Measurements from ENCODE around the gene DLG2.
"Not testable (repeated sequence)": the region's sequence is repeated elsewhere in the genome, so short reads cannot be mapped to it uniquely, and the experiment has no call there.

Gene DLG2

GRCh38 chr11:85627332-85627997 is at the start of gene DLG2:
Gene DLG2, minus strand, starts transcription at chr11:85627344.
- DNase-seq = peak; percentile 50

- no peak for DNase-seq
These were observed 46.2 kb upstream of the DLG2 start for GRCh38 chr11:85673393-85673792.

- DNase-seq = no peak
These were observed 45.2 kb upstream of the DLG2 start for GRCh38 chr11:85672105-85672902.

- DNase-seq = not testable (repeated sequence)
These were observed 44.0 kb upstream of the DLG2 start for GRCh38 chr11:85670949-85671663.

GRCh38 chr11:85668157-85668556 is 41.0 kb upstream of the DLG2 start:
- DNase-seq = no peak

GRCh38 chr11:85666687-85667086 is 39.5 kb upstream of the DLG2 start:
- DNase-seq = no peak

GRCh38 chr11:85665733-85666132 is 38.6 kb upstream of the DLG2 start:
- DNase-seq = no peak

GRCh38 chr11:85664615-85665481 is 37.7 kb upstream of the DLG2 start, which contains the start of gene CREBZF:
Gene CREBZF, minus strand, starts transcription at chr11:85665129. Its CDS starts 254 bp downstream, at chr11:85664875.
- peak; percentile 94 for DNase-seq

- peak; percentile 76 for DNase-seq
These were observed 36.8 kb upstream of the DLG2 start for GRCh38 chr11:85663753-85664614.

GRCh38 chr11:85663080-85663752 is 36.1 kb upstream of the DLG2 start:
- DNase-seq = peak; percentile 11

GRCh38 chr11:85661972-85662664 is 35.0 kb upstream of the DLG2 start:
- DNase-seq = no peak

GRCh38 chr11:85658180-85658579 is 31.0 kb upstream of the DLG2 start:
- DNase-seq = no peak

- no peak for DNase-seq
These were observed 29.6 kb upstream of the DLG2 start for GRCh38 chr11:85656777-85657176.

- not testable (repeated sequence) for DNase-seq
These were observed 27.2 kb upstream of the DLG2 start for GRCh38 chr11:85654343-85654742.

GRCh38 chr11:85652786-85653447 is 25.8 kb upstream of the DLG2 start:
- no peak for DNase-seq

- no peak for DNase-seq
These were observed 24.0 kb upstream of the DLG2 start for GRCh38 chr11:85651118-85651517.

- peak; percentile 94 for DNase-seq
These were observed 20.6 kb upstream of the DLG2 start, which contains the start of gene TMEM126A for GRCh38 chr11:85647604-85648299. Gene TMEM126A, plus strand, starts transcription at chr11:85647967. Its CDS starts 2,289 bp downstream, at chr11:85650256.

- no peak for DNase-seq
These were observed 19.9 kb upstream of the DLG2 start for GRCh38 chr11:85647078-85647477.

GRCh38 chr11:85643191-85643614 is 16.1 kb upstream of the DLG2 start:
- peak; percentile 75 for DNase-seq

Data from NCI-H82 (cell line).